Activated effector memory CD4-positive, alpha-beta T cell treated with anti-CD3 and anti-CD28 coated beads, Interleukin-2, amount 50 U/mL, for 16 hours (primary cell): ENCODE results near the gene INPP5K.
A peak's percentile ranks its signal among the peaks of the same experiment; 100 is the strongest.
"Not testable (repeated sequence)": the region's sequence is repeated elsewhere in the genome, so short reads cannot be mapped to it uniquely, and the experiment has no call there.

Experiments used
- DNase-seq: peaks from one replicate; pipeline ENCODE4 v3.0.0-alpha.2; 2020

The INPP5K gene

DNA sequence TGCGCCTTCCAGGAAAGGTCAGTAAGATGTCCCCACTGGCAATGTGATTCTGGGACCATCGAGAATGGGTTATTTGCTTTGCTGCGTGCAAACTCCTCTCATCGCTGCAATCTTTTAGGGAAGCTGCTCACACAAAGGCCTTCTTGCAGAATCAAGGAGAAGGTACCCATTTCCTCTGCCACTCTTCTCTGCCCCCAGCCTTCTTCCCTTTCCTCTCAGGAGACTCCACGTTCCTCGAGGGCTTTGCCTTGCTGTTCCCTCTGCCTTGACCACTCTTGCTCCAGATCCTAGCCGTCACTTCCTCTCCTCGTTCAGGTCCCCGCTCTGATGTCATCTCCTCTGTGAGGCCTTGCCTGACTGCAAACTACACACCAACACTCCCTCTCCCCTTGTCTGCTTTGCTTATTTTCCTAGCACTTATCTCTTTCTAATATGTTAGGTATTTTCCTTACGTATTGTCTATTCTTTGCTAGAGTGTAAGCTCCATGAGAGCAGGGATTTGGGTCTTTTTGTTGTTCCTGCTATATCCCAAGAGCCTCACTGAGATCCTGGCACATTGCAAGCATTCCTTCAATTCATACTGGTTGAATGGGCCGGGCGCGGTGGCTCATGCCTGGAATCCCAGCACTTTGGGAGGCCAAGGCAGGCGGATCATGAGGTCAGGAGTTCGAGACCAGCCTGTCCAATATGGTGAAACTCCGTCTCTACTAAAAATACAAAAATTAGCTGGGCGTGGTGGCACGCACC lies 55.0 kb downstream of the INPP5K start:
- no peak for DNase-seq

DNA sequence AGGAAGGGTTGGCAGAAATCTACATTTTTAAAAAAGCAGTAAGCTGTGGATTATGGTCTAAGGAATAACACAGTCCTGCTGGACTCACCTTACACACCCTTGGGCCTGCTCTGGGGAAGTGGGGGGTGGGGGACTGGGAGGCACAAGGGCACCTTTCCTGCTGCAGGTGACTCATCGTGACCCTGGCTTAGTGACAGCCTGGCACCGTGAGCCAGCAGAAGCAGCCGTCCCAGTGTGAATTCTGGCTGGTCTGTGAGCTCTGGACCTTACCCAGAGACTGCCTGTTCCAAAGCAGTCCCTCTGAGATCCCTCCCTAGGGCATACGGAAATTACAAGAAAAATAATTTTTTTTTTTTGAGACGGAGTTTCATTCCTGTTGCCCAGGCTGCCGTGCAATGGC lies 56.2 kb downstream of the INPP5K start:
- DNase-seq = no peak

- DNase-seq = peak; percentile 100
Observed at GRCh38 chr17:1455797-1456599, 60.4 kb downstream of the INPP5K start, which contains the start of gene CRK. CRK (minus strand) TSS chr17:1456232; CDS start chr17:1456117, 115 bp downstream.

- peak; percentile 78 for DNase-seq
Observed at GRCh38 chr17:1455291-1455796, 61.1 kb downstream of the INPP5K start.

- no peak for DNase-seq
Observed at GRCh38 chr17:1454541-1454940, 61.9 kb downstream of the INPP5K start.

DNA sequence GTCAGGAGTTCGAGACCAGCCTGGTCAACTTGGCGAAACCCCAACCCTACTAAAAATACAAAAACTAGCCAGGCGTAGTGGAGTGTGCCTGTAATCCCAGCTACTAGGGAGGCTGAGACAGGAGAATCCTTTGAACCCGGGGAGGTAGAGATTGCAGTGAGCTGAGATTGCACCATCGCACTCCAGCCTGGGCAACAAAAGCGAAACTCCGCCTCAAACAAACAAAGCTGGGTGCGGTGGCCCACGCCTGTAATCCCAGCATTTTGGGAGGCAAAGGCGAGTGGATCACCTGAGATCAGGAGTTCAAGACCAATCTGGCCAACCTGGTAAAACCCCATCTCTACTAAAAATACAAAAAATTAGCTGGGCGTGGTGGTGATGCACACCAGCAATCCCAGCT lies 62.7 kb downstream of the INPP5K start:
- not testable (repeated sequence) for DNase-seq

DNA sequence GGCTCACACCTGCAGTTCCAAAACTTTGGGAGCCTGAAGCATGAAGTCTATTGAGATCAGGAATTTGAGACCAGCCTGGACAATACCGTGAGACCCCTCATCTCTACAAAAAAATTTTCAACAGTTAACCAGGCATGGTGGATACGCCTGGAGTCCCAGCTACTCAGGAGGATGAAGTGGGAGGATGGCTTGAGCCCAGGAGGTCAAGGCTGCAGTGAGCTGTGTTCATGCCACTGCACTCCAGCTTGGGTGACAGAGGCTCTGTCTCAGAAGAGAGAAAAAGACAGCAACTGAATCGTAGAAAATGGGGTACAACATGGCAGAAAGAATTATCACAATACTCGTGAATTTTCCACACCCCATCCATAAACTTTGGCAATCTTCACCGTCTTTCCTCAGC lies 63.6 kb downstream of the INPP5K start:
- DNase-seq = no peak

GRCh38 chr17:1450261-1450660 lies 66.2 kb downstream of the INPP5K start:
- DNase-seq = not testable (repeated sequence)

- no peak for DNase-seq
Observed at GRCh38 chr17:1449412-1449967, 66.9 kb downstream of the INPP5K start.

DNA sequence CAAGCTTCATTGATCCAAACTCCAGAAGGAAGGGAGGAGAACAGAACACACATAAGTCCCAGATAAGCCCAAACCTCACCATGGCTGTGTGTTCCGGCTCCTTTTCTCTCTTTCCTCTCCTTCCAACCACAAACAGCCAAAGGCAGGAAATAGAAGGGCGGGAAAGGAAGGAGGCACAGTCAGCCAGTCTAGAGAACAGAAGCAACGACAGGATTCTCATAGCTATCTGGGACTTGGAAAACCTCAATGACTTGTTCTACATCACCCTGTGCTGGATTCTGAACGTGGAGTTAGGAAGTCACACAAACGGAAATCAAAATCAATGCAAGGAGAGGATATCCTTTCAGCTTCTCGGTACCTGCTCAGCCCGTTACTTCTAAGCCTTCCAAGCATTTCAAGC lies 69.4 kb downstream of the INPP5K start:
- no peak for DNase-seq

GRCh38 chr17:1446201-1446600 lies 70.2 kb downstream of the INPP5K start:
- no peak for DNase-seq

DNA sequence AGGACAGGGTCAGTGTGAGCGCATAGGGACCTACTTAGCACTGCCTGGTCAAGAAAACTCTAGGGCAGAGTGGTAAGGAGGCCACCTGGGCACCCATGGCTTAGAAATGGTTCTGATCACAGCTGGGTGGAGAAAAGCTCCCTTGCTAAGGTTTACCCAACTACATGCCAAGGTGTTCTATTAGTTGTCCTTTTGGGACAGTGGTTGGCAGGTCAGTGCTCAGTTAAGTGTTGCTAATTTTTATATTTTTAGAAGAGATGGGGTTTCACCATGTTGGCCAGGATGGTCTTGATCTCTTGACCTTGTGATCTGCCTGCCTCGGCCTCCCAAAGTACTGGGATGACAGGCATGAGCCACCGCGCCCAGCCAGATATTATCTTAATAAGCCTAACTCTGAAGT lies 70.7 kb downstream of the INPP5K start:
- not testable (repeated sequence) for DNase-seq
